CD4-positive, CD25-positive, alpha-beta regulatory T cell (primary cell): Measurements from ENCODE around the gene SUPT6H. TPM values are rescaled to one million over a fixed set of nuclear protein-coding genes. Genes with fewer than 3 reads are reported as not detected.
A peak's percentile ranks its signal among the peaks of the same experiment; 100 is the strongest.

Experiments
- ATAC-seq, 2 donors: fragments of 150-1000 bp; cut with Tn5 transposase; one replicate each; pipeline ENCODE4 v1.10.0; 2021; ENCODE audit warnings: low read depth in 2 of 2, moderate number of reproducible peaks in 2 of 2, moderate library complexity in 1 of 2
- DNase-seq, 3 donors: peaks; one replicate each; pipeline versions ENCODE4 v3.0.0 to v3.0.0-alpha.2; 2012 to 2022; ENCODE audit warnings: mixed read lengths in 1 of 3
- H3K27ac ChIP-seq: one replicate; pipeline ENCODE4 v1.7.0; 2013; ENCODE audit warnings: mild to moderate bottlenecking, low read length; ENCODE audit not compliant: insufficient read depth, poor library complexity, severe bottlenecking
- H3K27me3 ChIP-seq: one replicate; pipeline ENCODE4 v1.7.0; 2013; ENCODE audit warnings: low read length; ENCODE audit not compliant: control insufficient read depth, insufficient read depth
- H3K36me3 ChIP-seq: one replicate; pipeline ENCODE4 v1.7.0; 2013; ENCODE audit warnings: mild to moderate bottlenecking, low read length, moderate library complexity; ENCODE audit not compliant: control insufficient read depth, insufficient read depth
- H3K4me1 ChIP-seq: 2 replicates; pipeline ENCODE4 v1.7.0; 2013; ENCODE audit warnings: mild to moderate bottlenecking, low read length; ENCODE audit not compliant: insufficient read depth, control insufficient read depth, poor library complexity, severe bottlenecking
- H3K4me3 ChIP-seq: one replicate; pipeline ENCODE4 v1.7.0; 2013; ENCODE audit warnings: low read depth, mild to moderate bottlenecking, low read length, moderate library complexity
- H3K9me3 ChIP-seq, 2 experiments: 1 replicate in 1 of 2; 2 replicates in 1 of 2; pipeline ENCODE4 v1.7.0; 2013; ENCODE audit warnings: low read length in 2 of 2, mild to moderate bottlenecking in 1 of 2, moderate library complexity in 1 of 2; ENCODE audit not compliant: control insufficient read depth in 2 of 2
- H3K27ac Mint-ChIP-seq, 3 donors: one replicate each; pipeline ENCODE4 v1.8.0; 2020 to 2022; ENCODE audit warnings: mild to moderate bottlenecking in 3 of 3, mixed read lengths in 3 of 3, moderate library complexity in 2 of 3
- H3K27me3 Mint-ChIP-seq: one replicate; pipeline ENCODE4 v1.8.0; 2022; ENCODE audit warnings: mild to moderate bottlenecking, mixed read lengths
- H3K36me3 Mint-ChIP-seq: one replicate; pipeline ENCODE4 v1.8.0; 2020; ENCODE audit warnings: mixed read lengths
- H3K4me1 Mint-ChIP-seq, 4 donors: one replicate each; pipeline ENCODE4 v1.8.0; 2020 to 2022; ENCODE audit warnings: mixed read lengths in 4 of 4, mild to moderate bottlenecking in 1 of 4
- H3K4me3 Mint-ChIP-seq, 4 donors: one replicate each; pipeline ENCODE4 v1.8.0; 2020 to 2022; ENCODE audit warnings: mild to moderate bottlenecking in 4 of 4, mixed read lengths in 4 of 4, moderate library complexity in 3 of 4
- H3K9me3 Mint-ChIP-seq, 7 donors: one replicate each; pipeline ENCODE4 v1.8.0; 2020 to 2022; ENCODE audit warnings: mixed read lengths in 7 of 7, mild to moderate bottlenecking in 3 of 7, moderate library complexity in 2 of 7
- polyA plus RNA-seq, 4 donors: library from polyadenylated mRNA; unstranded; fragments of 300-500 nt; fragmentation: Illumina TruSeq; gene quantifications; one replicate each; pipeline ENCODE4 v1.2.3, GENCODE V29; 2021
- total RNA-seq: library from RNA; stranded (reverse); gene quantifications from one replicate; pipeline ENCODE4 v1.2.3, GENCODE V29; 2022

The SUPT6H gene
- total and polyA plus RNA-seq, 5 donors from 2014 or later = 8.3 to 167 (median 8.9) TPM

GRCh38 chr17:28710861-28711722 is 49.1 kb downstream of the SUPT6H start:
- H3K36me3 ChIP-seq = no peaks in the 10 kb centered on the region
- peak overlapping the region; percentile 87 to 97 (median 92) for H3K4me3 Mint-ChIP-seq
- H3K9me3 Mint-ChIP-seq = no peaks in the 10 kb centered on the region
- H3K4me3 ChIP-seq = peak overlapping the region; percentile 51
- no peaks in the 10 kb centered on the region for H3K9me3 ChIP-seq
- peaks cover 7% of the 10 kb centered on the region for H3K27me3 ChIP-seq
- ATAC-seq (peak; percentile 89 to 90), DNase-seq (peak; percentile 84 to 88 (median 86))
- H3K36me3 Mint-ChIP-seq = no peaks in the 10 kb centered on the region
- H3K27me3 Mint-ChIP-seq = peaks cover 16% of the 10 kb centered on the region
- H3K4me1 Mint-ChIP-seq = peaks cover 0 to 26% (median 11%) of the 10 kb centered on the region in 4 donors
- H3K27ac Mint-ChIP-seq = peak overlapping the region; percentile 93 to 97 (median 93)
- peaks cover 20% of the 10 kb centered on the region for H3K4me1 ChIP-seq
- H3K27ac ChIP-seq = peak overlapping the region; percentile 74

- Mint-ChIP-seq H3K27me3 (peaks cover 22% of the 10 kb centered on the region), H3K4me1 (peaks cover 0 to 26% (median 11%) of the 10 kb centered on the region in 4 donors), H3K27ac (peak within 1 kb of the TSS; percentile 93 to 97 (median 93)), H3K36me3 (no peaks in the 10 kb centered on the region), H3K9me3 (no peaks in the 10 kb centered on the region), H3K4me3 (peak within 1 kb of the TSS; percentile 87 to 97 (median 92))
- H3K27ac ChIP-seq = peak within 1 kb of the TSS; percentile 74
- H3K36me3 ChIP-seq = no peaks in the 10 kb centered on the region
- H3K27me3 ChIP-seq = peaks cover 11% of the 10 kb centered on the region
- peak in 1 of 3 donors; percentile 40 for DNase-seq
- peak within 1 kb of the TSS; percentile 51 for H3K4me3 ChIP-seq
- peak; percentile 27 to 45 for ATAC-seq
- peaks cover 20% of the 10 kb centered on the region for H3K4me1 ChIP-seq
- H3K9me3 ChIP-seq = no peaks in the 10 kb centered on the region
These were observed 49.7 kb downstream of the SUPT6H start, which contains the start of gene PROCA1 for GRCh38 chr17:28711723-28712031. TSS of gene PROCA1 (minus strand) at chr17:28711888. CDS start at chr17:28711660, 228 bp downstream.

- DNase-seq (peak; percentile 49 to 77 (median 57)), ATAC-seq (peak; percentile 27 to 32)
- Mint-ChIP-seq H3K27me3 (peaks cover 22% of the 10 kb centered on the region), H3K36me3 (no peaks in the 10 kb centered on the region), H3K9me3 (no peaks in the 10 kb centered on the region), H3K27ac (peak overlapping the region; percentile 93 to 97 (median 93)), H3K4me1 (peaks cover 0 to 25% (median 11%) of the 10 kb centered on the region in 4 donors), H3K4me3 (peak overlapping the region; percentile 87 to 97 (median 92))
- Histone ChIP-seq H3K4me1 (peaks cover 20% of the 10 kb centered on the region), H3K27ac (peak overlapping the region; percentile 74), H3K27me3 (peaks cover 11% of the 10 kb centered on the region), H3K36me3 (no peaks in the 10 kb centered on the region), H3K9me3 (no peaks in the 10 kb centered on the region), H3K4me3 (peak overlapping the region; percentile 51)
These were observed 50.2 kb downstream of the SUPT6H start for GRCh38 chr17:28712032-28712704.

- H3K9me3 Mint-ChIP-seq = no peaks in the 10 kb centered on the region
- Histone ChIP-seq H3K4me1 (peaks cover 20% of the 10 kb centered on the region), H3K27ac (peak overlapping the region; percentile 74), H3K4me3 (no peak overlapping the region), H3K9me3 (no peaks in the 10 kb centered on the region), H3K36me3 (no peaks in the 10 kb centered on the region), H3K27me3 (peaks cover 11% of the 10 kb centered on the region)
- DNase-seq (no peak), ATAC-seq (no peak)
- H3K4me1 Mint-ChIP-seq = peaks cover 0 to 19% (median 11%) of the 10 kb centered on the region in 4 donors
- H3K4me3 Mint-ChIP-seq = peak overlapping the region; percentile 87 to 97 (median 92)
- peak overlapping the region in 2 of 3 donors; percentile 93 to 97 for H3K27ac Mint-ChIP-seq
- H3K36me3 Mint-ChIP-seq = no peaks in the 10 kb centered on the region
- H3K27me3 Mint-ChIP-seq = peaks cover 23% of the 10 kb centered on the region
These were observed 50.9 kb downstream of the SUPT6H start for GRCh38 chr17:28712705-28713415.

- H3K27ac ChIP-seq = no peak overlapping the region
- Mint-ChIP-seq H3K4me1 (peaks cover 2 to 31% (median 18%) of the 10 kb centered on the region in 4 donors), H3K27ac (no peak overlapping the region), H3K27me3 (peaks cover 34% of the 10 kb centered on the region), H3K36me3 (no peaks in the 10 kb centered on the region), H3K4me3 (peak overlapping the region in 1 of 4 donors; percentile 71), H3K9me3 (no peaks in the 10 kb centered on the region)
- H3K4me3 ChIP-seq = no peak overlapping the region
- ATAC-seq (no peak), DNase-seq (no peak)
- H3K36me3 ChIP-seq = no peaks in the 10 kb centered on the region
- H3K27me3 ChIP-seq = peaks cover 11% of the 10 kb centered on the region
- H3K9me3 ChIP-seq = no peaks in the 10 kb centered on the region
- peaks cover 25% of the 10 kb centered on the region for H3K4me1 ChIP-seq
These were observed 52.3 kb downstream of the SUPT6H start for GRCh38 chr17:28714281-28714680.

- no peak overlapping the region for H3K4me3 ChIP-seq
- peaks cover 11% of the 10 kb centered on the region for H3K27me3 ChIP-seq
- H3K4me3 Mint-ChIP-seq = peak overlapping the region in 1 of 4 donors; percentile 71
- H3K27ac ChIP-seq = no peak overlapping the region
- H3K9me3 ChIP-seq = no peaks in the 10 kb centered on the region
- DNase-seq (no peak), ATAC-seq (no peak)
- H3K36me3 Mint-ChIP-seq = peaks cover 6% of the 10 kb centered on the region
- H3K9me3 Mint-ChIP-seq = no peaks in the 10 kb centered on the region
- no peaks in the 10 kb centered on the region for H3K36me3 ChIP-seq
- no peak overlapping the region for H3K27ac Mint-ChIP-seq
- H3K4me1 Mint-ChIP-seq = peaks cover 4 to 41% (median 23%) of the 10 kb centered on the region in 4 donors
- peaks cover 41% of the 10 kb centered on the region for H3K27me3 Mint-ChIP-seq
- peaks cover 27% of the 10 kb centered on the region for H3K4me1 ChIP-seq
These were observed 53.2 kb downstream of the SUPT6H start for GRCh38 chr17:28715217-28715616.
